MM.1S (cell line): ENCODE measurements around the gene LRRN2.

Experiments used
- CTCF ChIP-seq: fragments of 300-600 bp; sonication (generic); IDR thresholded peaks from 2 replicates; pipeline ENCODE4 v1.5.1; 2016; ENCODE audit warnings: antibody characterized with exemption, low read length, mixed read lengths
- EZH2 ChIP-seq: fragments of 300-600 bp; sonication (generic); optimal IDR thresholded peaks from 2 replicates; pipeline ENCODE3; 2017; ENCODE audit warnings: low read depth, mild to moderate bottlenecking, antibody characterized with exemption, low read length, mixed read lengths
- EZH2phosphoT487 ChIP-seq: fragments of 300-600 bp; sonication (generic); IDR thresholded peaks from 2 replicates; pipeline ENCODE4 v1.6.1; 2018; ENCODE audit warnings: antibody characterized with exemption, low read length

GRCh38 chr1:204680051-204680450 lies 5.5 kb downstream of the LRRN2 start:
- TF ChIP-seq CTCF (no peak), EZH2 (no peak), EZH2phosphoT487 (no peak)
